ENCODE measurements around the gene MTIF2. TPM values are rescaled to one million over a fixed set of nuclear protein-coding genes. Genes with fewer than 3 reads are reported as not detected.
"Not testable (repeated sequence)": the region's sequence is repeated elsewhere in the genome, so short reads cannot be mapped to it uniquely, and the experiment has no call there.

MTIF2 gene
- polyA plus RNA-seq, 3 donors: 8.1 to 12.5 (median 11.7) TPM

GRCh38 chr2:55200416-55200815 lies 68.6 kb downstream of the MTIF2 start:
- Histone ChIP-seq H3K4me2 (replicated peaks; ENCODE audit: extremely low read depth, low read length, poor library complexity, severe bottlenecking) (no peak overlapping the region), H3K27me3 (ENCODE audit: control insufficient read depth in 2 of 2, insufficient read depth in 2 of 2, low read length in 2 of 2) (no peaks in the 10 kb centered on the region), H3K79me2 (ENCODE audit: insufficient read depth, low read length) (no peaks in the 10 kb centered on the region), H3K36me3 (replicated peaks in 1 of 2; ENCODE audit: control insufficient read depth in 1 of 2, insufficient read depth in 2 of 2, low read length in 2 of 2) (no peaks in the 10 kb centered on the region), H4K20me1 (ENCODE audit: insufficient read depth, low read length) (no peaks in the 10 kb centered on the region), H3K4me3 (replicated peaks in 1 of 3; ENCODE audit: low read depth in 2 of 3, low read length in 3 of 3) (no peak overlapping the region), H2AFZ (ENCODE audit: insufficient read depth, low read depth, low read length, poor library complexity, severe bottlenecking) (no peak overlapping the region), H3K9me3 (replicated peaks in 1 of 2; ENCODE audit: control insufficient read depth in 1 of 2, insufficient read depth in 1 of 2, low read length in 2 of 2) (peaks cover 0 to 4% of the 10 kb centered on the region in 2 donors), H3K9ac (ENCODE audit: insufficient read depth, low read length, poor library complexity, severe bottlenecking) (no peak overlapping the region), H3K27ac (ENCODE audit: low read depth in 1 of 2, low read length in 2 of 2) (no peak overlapping the region), H3K4me1 (ENCODE audit: control insufficient read depth in 1 of 2, insufficient read depth in 2 of 2, low read length in 2 of 2) (no peaks in the 10 kb centered on the region)
- DNase-seq: no peak
- H3K36me3 Mint-ChIP-seq: peaks cover 0 to 2% of the 10 kb centered on the region in 2 donors
- TF ChIP-seq CTCF (IDR thresholded peaks at IDR 0.05): no peak
- peaks cover 7 to 26% (median 15%) of the 10 kb centered on the region in 7 donors for H3K9me3 Mint-ChIP-seq
- no peaks in the 10 kb centered on the region for H3K4me1 Mint-ChIP-seq
- no CpG with 5 or more reads among the region's 1 CpG for WGBS (ENCODE audit: insufficient coverage)
- H3K4me3 Mint-ChIP-seq: no peak overlapping the region
- no peak overlapping the region for H3K27ac Mint-ChIP-seq
- H3K27me3 Mint-ChIP-seq (ENCODE audit: low read depth in 3 of 3): peaks cover 0 to 1% (median under 1%) of the 10 kb centered on the region in 3 donors
- intact Hi-C loops (cut with micrococcal nuclease): no loop called here

DNA sequence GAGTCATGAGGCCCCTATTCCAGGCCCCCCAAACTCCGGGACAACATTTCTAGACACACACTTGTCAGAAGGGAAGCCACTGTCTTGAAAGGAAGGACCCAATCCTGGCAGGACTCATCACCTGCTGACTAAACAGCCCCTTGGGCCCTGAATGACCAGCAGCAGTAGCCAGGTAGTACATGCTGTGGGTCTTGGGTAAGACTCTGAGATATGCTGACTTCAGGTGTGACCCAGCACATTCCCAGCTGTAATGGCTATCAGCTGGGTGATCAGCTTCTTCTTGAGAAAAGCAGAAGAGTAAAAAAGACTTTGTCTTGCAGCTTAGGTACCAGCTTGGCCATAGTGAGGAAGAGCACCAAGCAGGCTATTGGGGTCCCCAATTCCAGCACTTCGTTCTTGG lies 72.5 kb downstream of the MTIF2 start:
- intact Hi-C loops (cut with micrococcal nuclease): no loop called here
- no peak overlapping the region for H3K4me3 Mint-ChIP-seq
- no peaks in the 10 kb centered on the region for H3K4me1 Mint-ChIP-seq
- H3K9ac ChIP-seq (ENCODE audit: insufficient read depth, low read length, poor library complexity, severe bottlenecking): no peak overlapping the region
- no peak for DNase-seq
- H4K20me1 ChIP-seq (ENCODE audit: insufficient read depth, low read length): no peaks in the 10 kb centered on the region
- H3K4me1 ChIP-seq (ENCODE audit: control insufficient read depth in 1 of 2, insufficient read depth in 2 of 2, low read length in 2 of 2): no peaks in the 10 kb centered on the region
- H3K9me3 ChIP-seq (replicated peaks in 1 of 2; ENCODE audit: control insufficient read depth in 1 of 2, insufficient read depth in 1 of 2, low read length in 2 of 2): peaks cover 0 to 8% of the 10 kb centered on the region in 2 donors
- no peaks in the 10 kb centered on the region for H3K27me3 ChIP-seq (ENCODE audit: control insufficient read depth in 2 of 2, insufficient read depth in 2 of 2, low read length in 2 of 2)
- no peak overlapping the region for H3K27ac Mint-ChIP-seq
- H3K36me3 ChIP-seq (replicated peaks in 1 of 2; ENCODE audit: control insufficient read depth in 1 of 2, insufficient read depth in 2 of 2, low read length in 2 of 2): no peaks in the 10 kb centered on the region
- no peak overlapping the region for H2AFZ ChIP-seq (ENCODE audit: insufficient read depth, low read depth, low read length, poor library complexity, severe bottlenecking)
- no peak overlapping the region for H3K4me2 ChIP-seq (replicated peaks; ENCODE audit: extremely low read depth, low read length, poor library complexity, severe bottlenecking)
- H3K27ac ChIP-seq (ENCODE audit: low read depth in 1 of 2, low read length in 2 of 2): no peak overlapping the region
- peaks cover 0 to 3% of the 10 kb centered on the region in 2 donors for H3K36me3 Mint-ChIP-seq
- WGBS (ENCODE audit: insufficient coverage): 88% methylated on average over 2 of the region's 2 CpGs
- H3K9me3 Mint-ChIP-seq: peaks cover 10 to 20% (median 14%) of the 10 kb centered on the region in 7 donors
- H3K4me3 ChIP-seq (replicated peaks in 1 of 3; ENCODE audit: low read depth in 2 of 3, low read length in 3 of 3): no peak overlapping the region
- no peak for TF ChIP-seq CTCF (IDR thresholded peaks at IDR 0.05)
- no peaks in the 10 kb centered on the region for H3K79me2 ChIP-seq (ENCODE audit: insufficient read depth, low read length)
- peaks cover 0 to 1% (median 0%) of the 10 kb centered on the region in 3 donors for H3K27me3 Mint-ChIP-seq (ENCODE audit: low read depth in 3 of 3)

DNA sequence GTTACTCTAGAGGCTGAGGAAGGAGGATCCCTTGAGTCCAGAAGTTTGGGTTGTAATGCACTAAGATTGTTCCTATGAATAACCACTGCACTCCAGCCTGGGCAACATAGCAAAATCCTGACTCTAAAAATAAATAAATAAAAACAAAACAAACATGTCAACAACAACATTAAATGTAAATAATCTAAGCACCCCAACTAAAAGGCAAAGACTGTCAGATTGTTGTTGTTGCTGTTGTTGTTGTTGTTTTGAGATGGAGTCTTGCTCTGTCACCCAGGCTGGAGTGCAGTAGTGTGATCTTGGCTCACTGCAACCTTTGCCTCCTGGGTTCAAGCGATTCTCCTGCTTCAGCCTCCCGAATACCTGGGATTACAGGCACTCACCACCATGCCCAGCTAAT lies 77.1 kb downstream of the MTIF2 start:
- not testable (repeated sequence) for H3K36me3 ChIP-seq (replicated peaks in 1 of 2; ENCODE audit: control insufficient read depth in 1 of 2, insufficient read depth in 2 of 2, low read length in 2 of 2)

More for the DNA sequence above, 77.1 kb downstream of the MTIF2 start:
- H3K4me3 Mint-ChIP-seq; H3K27me3 Mint-ChIP-seq (ENCODE audit: low read depth in 3 of 3); H2AFZ ChIP-seq (ENCODE audit: insufficient read depth, low read depth, low read length, poor library complexity, severe bottlenecking); H3K4me2 ChIP-seq (replicated peaks; ENCODE audit: extremely low read depth, low read length, poor library complexity, severe bottlenecking); H3K4me3 ChIP-seq (replicated peaks in 1 of 3; ENCODE audit: low read depth in 2 of 3, low read length in 3 of 3); H3K9ac ChIP-seq (ENCODE audit: insufficient read depth, low read length, poor library complexity, severe bottlenecking); H3K4me1 Mint-ChIP-seq; H3K27ac ChIP-seq (ENCODE audit: low read depth in 1 of 2, low read length in 2 of 2); H3K4me1 ChIP-seq (ENCODE audit: control insufficient read depth in 1 of 2, insufficient read depth in 2 of 2, low read length in 2 of 2); DNase-seq; H3K79me2 ChIP-seq (ENCODE audit: insufficient read depth, low read length); H4K20me1 ChIP-seq (ENCODE audit: insufficient read depth, low read length); H3K9me3 Mint-ChIP-seq; H3K27me3 ChIP-seq (ENCODE audit: control insufficient read depth in 2 of 2, insufficient read depth in 2 of 2, low read length in 2 of 2); H3K27ac Mint-ChIP-seq; H3K36me3 Mint-ChIP-seq; intact Hi-C loops (cut with micrococcal nuclease); H3K9me3 ChIP-seq (replicated peaks in 1 of 2; ENCODE audit: control insufficient read depth in 1 of 2, insufficient read depth in 1 of 2, low read length in 2 of 2): not testable (repeated sequence)
- WGBS (ENCODE audit: insufficient coverage): no CpG with 5 or more reads among the region's 2 CpGs
